SK-N-SH (cell line): ENCODE measurements around the gene TBC1D8. TPM values are rescaled to one million over a fixed set of nuclear protein-coding genes. Genes with fewer than 3 reads are reported as not detected.
A peak's percentile ranks its signal among the peaks of the same experiment; 100 is the strongest.

Experiments
- CTCF ChIA-PET: fragments of 300-600, 350-600 bp; formaldehyde crosslinking; extraction: SDS; loops from one replicate; lab custom pipeline; 2021; lab: Yijun Ruan, JAX
- POLR2A ChIA-PET: fragments of 350-600 bp; sonication (Branson Sonifier 250); formaldehyde crosslinking; extraction: SDS; loops from one replicate; lab custom pipeline; 2020; ENCODE audit warnings: antibody characterized with exemption, inconsistent platforms; lab: Yijun Ruan, JAX
- DNase-seq: peaks from one replicate; pipeline ENCODE4 v3.0.0; 2012
- H2AFZ ChIP-seq: fragments of 200-600 bp; sonication (generic); 2 replicates; pipeline ENCODE4 v1.8.1; 2016; ENCODE audit warnings: antibody characterized with exemption, mild to moderate bottlenecking, low read depth
- H3F3A ChIP-seq: fragments of 200-600 bp; sonication (generic); replicated peaks from 2 replicates; pipeline ENCODE3; 2016; ENCODE audit warnings: antibody characterized with exemption, mild to moderate bottlenecking; ENCODE audit not compliant: insufficient read depth
- H3K27ac ChIP-seq, 2 experiments: fragments of 200-500 bp in 1 of 2; fragments of 200-600 bp in 1 of 2; sonication (Bioruptor generic) in 1 of 2; sonication (generic), shearing (Covaris generic) in 1 of 2; 2 replicates each; pipeline versions ENCODE4 v1.5.1 to v1.6.1; 2014 to 2016; ENCODE audit warnings: low read depth in 2 of 2, inconsistent platforms in 1 of 2, low read length in 1 of 2, mild to moderate bottlenecking in 1 of 2, mixed read lengths in 1 of 2
- H3K27me3 ChIP-seq: fragments of 200-600 bp; sonication (generic), shearing (Covaris generic); 2 replicates; pipeline ENCODE4 v1.6.1; 2016; ENCODE audit warnings: mixed run types; ENCODE audit not compliant: insufficient read depth
- H3K36me3 ChIP-seq, 2 experiments: fragments of 200-500 bp in 1 of 2; fragments of 200-600 bp in 1 of 2; sonication (Bioruptor generic) in 1 of 2; sonication (generic) in 1 of 2; replicated peaks in 1 of 2; 2 replicates each; pipeline versions ENCODE3 to v1.5.1; 2014 to 2016; ENCODE audit warnings: low read length in 1 of 2, mild to moderate bottlenecking in 1 of 2; ENCODE audit not compliant: insufficient read depth in 2 of 2, control insufficient read depth in 1 of 2
- H3K4me1 ChIP-seq, 2 experiments: fragments of 200-500 bp in 1 of 2; fragments of 200-600 bp in 1 of 2; sonication (Bioruptor generic) in 1 of 2; sonication (generic), shearing (Covaris generic) in 1 of 2; 2 replicates each; pipeline versions ENCODE4 v1.5.1 to v1.6.1; 2014 to 2016; ENCODE audit warnings: low read depth in 1 of 2, low read length in 1 of 2, mixed run types in 1 of 2; ENCODE audit not compliant: insufficient read depth in 2 of 2, control insufficient read depth in 1 of 2
- H3K4me2 ChIP-seq: fragments of 200-600 bp; sonication (generic), shearing (Covaris generic); 2 replicates; pipeline ENCODE4 v1.6.1; 2017; ENCODE audit warnings: mixed run types
- H3K4me3 ChIP-seq, 2 experiments: fragments of 200-500 bp in 1 of 2; fragments of 200-600 bp in 1 of 2; sonication (Bioruptor generic) in 1 of 2; sonication (generic), shearing (Covaris generic) in 1 of 2; 2 replicates each; pipeline versions ENCODE4 v1.5.1 to v1.8.1; 2014 to 2016; ENCODE audit warnings: low read depth in 2 of 2, inconsistent platforms in 1 of 2, low read length in 1 of 2, mild to moderate bottlenecking in 1 of 2, mixed read lengths in 1 of 2, moderate library complexity in 1 of 2
- H3K79me2 ChIP-seq: fragments of 200-600 bp; sonication (generic); 2 replicates; pipeline ENCODE4 v1.8.1; 2017; ENCODE audit warnings: mild to moderate bottlenecking; ENCODE audit not compliant: insufficient read depth
- H3K9ac ChIP-seq: fragments of 200-600 bp; sonication (generic); 2 replicates; pipeline ENCODE4 v1.6.1; 2017; ENCODE audit warnings: mixed run types
- H3K9me2 ChIP-seq: fragments of 200-600 bp; sonication (generic); 2 replicates; pipeline ENCODE4 v1.6.1; 2017; ENCODE audit warnings: mixed run types
- H3K9me3 ChIP-seq: fragments of 200-600 bp; sonication (generic); 2 replicates; pipeline ENCODE4 v1.6.1; 2017; ENCODE audit warnings: mixed run types, mild to moderate bottlenecking, moderate library complexity
- H4K20me1 ChIP-seq: fragments of 200-600 bp; sonication (generic); 2 replicates; pipeline ENCODE4 v1.6.1; 2017; ENCODE audit warnings: mild to moderate bottlenecking, mixed run types; ENCODE audit not compliant: insufficient read depth
- ELF1 ChIP-seq: IDR thresholded peaks from 2 replicates; pipeline ENCODE4 v1.4.0; 2012
- EP300 ChIP-seq, 2 experiments: IDR thresholded peaks; 2 replicates each; pipeline versions ENCODE4 v1.4.0 to v1.6.1; 2012; ENCODE audit warnings: borderline replicate concordance in 1 of 2, low read depth in 1 of 2, low read length in 1 of 2
- FOSL2 ChIP-seq: IDR thresholded peaks from 2 replicates; pipeline ENCODE4 v1.4.0; 2012; ENCODE audit warnings: low read depth, mild to moderate bottlenecking, moderate library complexity, borderline replicate concordance
- FOXM1 ChIP-seq: IDR thresholded peaks from 2 replicates; pipeline ENCODE4 v1.4.0; 2012; ENCODE audit warnings: low read depth, mild to moderate bottlenecking
- GABPA ChIP-seq: IDR thresholded peaks from 2 replicates; pipeline ENCODE4 v1.4.0; 2012; ENCODE audit warnings: low read depth, mild to moderate bottlenecking
- GATA2 ChIP-seq: sonication (generic); formaldehyde crosslinking; IDR thresholded peaks from 2 replicates; pipeline ENCODE4 v1.5.0; 2020; ENCODE audit warnings: mild to moderate bottlenecking, missing genetic modification reagents
- JUND ChIP-seq: IDR thresholded peaks from 2 replicates; pipeline ENCODE4 v1.4.0; 2012
- MEF2A ChIP-seq: IDR thresholded peaks from 2 replicates; pipeline ENCODE4 v1.4.0; 2012; ENCODE audit warnings: low read depth, borderline replicate concordance
- MXI1 ChIP-seq: IDR thresholded peaks from 2 replicates; pipeline ENCODE4 v1.6.1; 2012; ENCODE audit warnings: mild to moderate bottlenecking, low read depth, low read length, improper control_type of control experiment
- RAD21 ChIP-seq: IDR thresholded peaks from 2 replicates; pipeline ENCODE4 v1.6.1; 2012; ENCODE audit warnings: mild to moderate bottlenecking, low read length
- RCOR1 ChIP-seq: fragments of 150-350 bp; IDR thresholded peaks from 2 replicates; pipeline ENCODE4 v1.6.1; 2017; ENCODE audit warnings: antibody characterized with exemption, low read length
- RFX5 ChIP-seq: IDR thresholded peaks from 2 replicates; pipeline ENCODE4 v1.6.1; 2012; ENCODE audit warnings: mild to moderate bottlenecking, improper control_type of control experiment, low read length
- RXRA ChIP-seq: IDR thresholded peaks from 2 replicates; pipeline ENCODE4 v1.4.0; 2012; ENCODE audit warnings: low read depth, mild to moderate bottlenecking, borderline replicate concordance
- TAF1 ChIP-seq: IDR thresholded peaks from 2 replicates; pipeline ENCODE4 v1.6.1; 2012; ENCODE audit warnings: low read depth, mild to moderate bottlenecking, low read length, moderate library complexity, borderline replicate concordance
- TCF12 ChIP-seq: IDR thresholded peaks from 2 replicates; pipeline ENCODE4 v1.4.0; 2012
- TEAD4 ChIP-seq: IDR thresholded peaks from 2 replicates; pipeline ENCODE4 v1.4.0; 2012; ENCODE audit warnings: mild to moderate bottlenecking, borderline replicate concordance; ENCODE audit not compliant: insufficient read depth
- YY1 ChIP-seq: IDR thresholded peaks from 2 replicates; pipeline ENCODE4 v1.4.0; 2012; ENCODE audit warnings: low read depth, mild to moderate bottlenecking
- WGBS: methylation state at CpG from one replicate; pipeline ENCODE4 v1.1.6; 2017; ENCODE audit warnings: low lambda C conversion rate; 5-methylcytosine and 5-hydroxymethylcytosine counted together
- polyA plus RNA-seq, 3 experiments: library from polyadenylated mRNA; depleted of rRNA; stranded (reverse); fragments of >200 nt; gene quantifications; 2 replicates each; pipeline ENCODE4 v1.2.3, GENCODE V29; 2012
- TF ChIP-seq, protein P1 (sequence below): IDR thresholded peaks from 2 replicates; pipeline ENCODE4 v1.4.0; 2012; ENCODE audit warnings: low read depth
- TF ChIP-seq, protein P2 (sequence below): IDR thresholded peaks from 2 replicates; pipeline ENCODE4; 2012
- TF ChIP-seq, protein P3 (sequence below): IDR thresholded peaks from 2 replicates; pipeline ENCODE4 v1.4.0; 2012; ENCODE audit warnings: low read depth, borderline replicate concordance
- TF ChIP-seq, protein P4 (sequence below): fragments of 150-350 bp; IDR thresholded peaks from 2 replicates; pipeline ENCODE4 v1.6.1; 2016; ENCODE audit warnings: mild to moderate bottlenecking, low read depth, low read length
- TF ChIP-seq, protein P5 (sequence below): fragments of 150-350 bp; IDR thresholded peaks from 2 replicates; pipeline ENCODE4 v1.6.1; 2017; ENCODE audit warnings: antibody characterized with exemption, low read length, low read depth, borderline replicate concordance
- TF ChIP-seq, protein P6 (sequence below): IDR thresholded peaks from 2 replicates; pipeline ENCODE4 v1.6.1; 2012; ENCODE audit warnings: mild to moderate bottlenecking, low read depth, low read length, moderate library complexity

TBC1D8 gene
- polyA plus RNA-seq, 1 of the 3 experiments (the other 2 are of a cell fraction), result 5.3 TPM

DNA sequence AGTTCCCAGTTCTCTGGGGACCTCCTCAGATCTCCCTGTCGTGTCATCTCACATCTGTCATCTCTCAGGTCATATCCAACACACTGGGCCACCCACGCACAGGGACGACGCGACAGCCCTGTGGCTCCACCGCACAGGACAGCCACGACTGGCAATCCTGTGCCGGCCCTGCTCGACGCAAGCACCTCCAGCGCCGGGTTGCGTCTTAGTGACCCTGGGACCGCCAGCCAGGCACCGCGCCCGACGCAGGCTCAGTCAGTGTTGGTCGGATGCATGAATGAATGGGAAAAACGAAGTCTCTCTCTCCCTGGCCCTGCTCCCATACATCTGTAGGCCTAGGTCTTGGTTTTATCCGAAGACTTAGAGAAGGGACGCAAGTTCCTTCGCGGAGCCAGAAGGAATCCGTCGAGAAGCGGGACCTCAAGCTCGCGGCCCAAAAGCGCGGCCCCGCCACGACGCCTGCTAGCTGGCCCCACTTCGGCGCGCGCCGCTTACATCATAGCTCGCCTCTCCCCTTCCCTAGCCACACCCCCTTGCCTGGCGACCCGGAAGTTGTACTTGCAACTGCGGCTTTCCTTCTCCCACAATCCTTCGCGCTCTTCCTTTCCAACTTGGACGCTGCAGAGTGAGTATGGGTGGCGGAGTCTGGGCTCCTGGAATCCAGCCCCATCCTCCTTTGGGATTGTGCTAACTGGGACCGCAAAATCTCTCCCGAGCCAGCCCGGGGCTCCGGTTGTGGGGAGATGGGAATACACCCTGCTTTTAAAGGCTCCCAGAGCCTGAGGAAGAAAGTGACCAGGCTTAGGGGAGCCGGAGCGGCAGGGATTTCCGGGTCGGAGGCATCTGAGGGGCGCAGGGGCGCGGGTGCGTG is 149.3 kb downstream of the TBC1D8 start, which contains the start of gene RPL31:
RPL31 (plus strand) TSS at position 599 of the 871 bp plus-strand sequence. CDS start 413 bp downstream, outside the sequence.
- Histone ChIP-seq H3K9me2 (no peaks in the 10 kb centered on the region), H3K4me3 (peak within 1 kb of the TSS; percentile 91 to 96), H3K9me3 (no peaks in the 10 kb centered on the region), H3K9ac (peak within 1 kb of the TSS; percentile 98), H3K27ac (peak within 1 kb of the TSS; percentile 81 to 90), H4K20me1 (peaks cover 35% of the 10 kb centered on the region), H3K36me3 (peaks cover 40 to 41% of the 10 kb centered on the region in 2 experiments), H3K27me3 (no peaks in the 10 kb centered on the region), H3K79me2 (peaks cover 35% of the 10 kb centered on the region), H3F3A (peaks cover 41% of the 10 kb centered on the region), H3K4me2 (peak within 1 kb of the TSS; percentile 84), H3K4me1 (peaks cover 11 to 26% of the 10 kb centered on the region in 2 experiments), H2AFZ (peak within 1 kb of the TSS; percentile 98)
- 24% methylated on average over 42 of the region's 59 CpGs for WGBS
- ChIA-PET CTCF (interaction anchor here (0.6 to 10.3 kb wide), 7 partner anchors 11 to 395 kb away, joined by 3 to 57 read pairs (median 3); partner anchors contain the start of gene TBC1D8), POLR2A (interaction anchor here (0.5 to 2.3 kb wide), 11 partner anchors 11 to 1792 kb away, joined by 3 to 16 read pairs (median 3); partner anchors contain the start of genes CNOT11, PDCL3 and TBC1D8)
- peak; percentile 98 for DNase-seq
- TF ChIP-seq RAD21 (no peak), GABPA (peak; percentile 92), FOXM1 (no peak), EP300 (IDR thresholded peaks at IDR 0.05; ENCODE audit: borderline replicate concordance in 1 of 2, low read depth in 1 of 2, low read length in 1 of 2) (0 out of 4 replicates have a peak, but pooled peaks of 1 of the 2 experiments have one; percentile 39), GATA2 (CRISPR knock-in tag) (no peak), TAF1 (peak; percentile 100), FOSL2 (no peak), TCF12 (no peak), JUND (no peak), RXRA (no peak), RCOR1 (no peak), ELF1 (peak; percentile 83), TEAD4 (no peak), MEF2A (no peak), RFX5 (no peak), YY1 (peak; percentile 70; the same call in 1 of the 2 replicates), MXI1 (no peak; the same call in 1 of the 2 replicates)
- TF ChIP-seq, protein P1, sequence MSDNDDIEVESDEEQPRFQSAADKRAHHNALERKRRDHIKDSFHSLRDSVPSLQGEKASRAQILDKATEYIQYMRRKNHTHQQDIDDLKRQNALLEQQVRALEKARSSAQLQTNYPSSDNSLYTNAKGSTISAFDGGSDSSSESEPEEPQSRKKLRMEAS, result peak; percentile 99
- TF ChIP-seq, protein P2, sequence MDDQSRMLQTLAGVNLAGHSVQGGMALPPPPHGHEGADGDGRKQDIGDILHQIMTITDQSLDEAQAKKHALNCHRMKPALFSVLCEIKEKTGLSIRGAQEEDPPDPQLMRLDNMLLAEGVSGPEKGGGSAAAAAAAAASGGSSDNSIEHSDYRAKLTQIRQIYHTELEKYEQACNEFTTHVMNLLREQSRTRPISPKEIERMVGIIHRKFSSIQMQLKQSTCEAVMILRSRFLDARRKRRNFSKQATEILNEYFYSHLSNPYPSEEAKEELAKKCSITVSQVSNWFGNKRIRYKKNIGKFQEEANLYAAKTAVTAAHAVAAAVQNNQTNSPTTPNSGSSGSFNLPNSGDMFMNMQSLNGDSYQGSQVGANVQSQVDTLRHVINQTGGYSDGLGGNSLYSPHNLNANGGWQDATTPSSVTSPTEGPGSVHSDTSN, result peak; percentile 8; the same call in 1 of the 2 replicates
- TF ChIP-seq, protein P3, sequence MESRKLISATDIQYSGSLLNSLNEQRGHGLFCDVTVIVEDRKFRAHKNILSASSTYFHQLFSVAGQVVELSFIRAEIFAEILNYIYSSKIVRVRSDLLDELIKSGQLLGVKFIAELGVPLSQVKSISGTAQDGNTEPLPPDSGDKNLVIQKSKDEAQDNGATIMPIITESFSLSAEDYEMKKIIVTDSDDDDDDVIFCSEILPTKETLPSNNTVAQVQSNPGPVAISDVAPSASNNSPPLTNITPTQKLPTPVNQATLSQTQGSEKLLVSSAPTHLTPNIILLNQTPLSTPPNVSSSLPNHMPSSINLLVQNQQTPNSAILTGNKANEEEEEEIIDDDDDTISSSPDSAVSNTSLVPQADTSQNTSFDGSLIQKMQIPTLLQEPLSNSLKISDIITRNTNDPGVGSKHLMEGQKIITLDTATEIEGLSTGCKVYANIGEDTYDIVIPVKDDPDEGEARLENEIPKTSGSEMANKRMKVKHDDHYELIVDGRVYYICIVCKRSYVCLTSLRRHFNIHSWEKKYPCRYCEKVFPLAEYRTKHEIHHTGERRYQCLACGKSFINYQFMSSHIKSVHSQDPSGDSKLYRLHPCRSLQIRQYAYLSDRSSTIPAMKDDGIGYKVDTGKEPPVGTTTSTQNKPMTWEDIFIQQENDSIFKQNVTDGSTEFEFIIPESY, result 0 out of 2 replicates have a peak, but pooled peaks have one; percentile 33
- TF ChIP-seq, protein P4, sequence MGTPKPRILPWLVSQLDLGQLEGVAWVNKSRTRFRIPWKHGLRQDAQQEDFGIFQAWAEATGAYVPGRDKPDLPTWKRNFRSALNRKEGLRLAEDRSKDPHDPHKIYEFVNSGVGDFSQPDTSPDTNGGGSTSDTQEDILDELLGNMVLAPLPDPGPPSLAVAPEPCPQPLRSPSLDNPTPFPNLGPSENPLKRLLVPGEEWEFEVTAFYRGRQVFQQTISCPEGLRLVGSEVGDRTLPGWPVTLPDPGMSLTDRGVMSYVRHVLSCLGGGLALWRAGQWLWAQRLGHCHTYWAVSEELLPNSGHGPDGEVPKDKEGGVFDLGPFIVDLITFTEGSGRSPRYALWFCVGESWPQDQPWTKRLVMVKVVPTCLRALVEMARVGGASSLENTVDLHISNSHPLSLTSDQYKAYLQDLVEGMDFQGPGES, result no peak
- TF ChIP-seq, protein P5, sequence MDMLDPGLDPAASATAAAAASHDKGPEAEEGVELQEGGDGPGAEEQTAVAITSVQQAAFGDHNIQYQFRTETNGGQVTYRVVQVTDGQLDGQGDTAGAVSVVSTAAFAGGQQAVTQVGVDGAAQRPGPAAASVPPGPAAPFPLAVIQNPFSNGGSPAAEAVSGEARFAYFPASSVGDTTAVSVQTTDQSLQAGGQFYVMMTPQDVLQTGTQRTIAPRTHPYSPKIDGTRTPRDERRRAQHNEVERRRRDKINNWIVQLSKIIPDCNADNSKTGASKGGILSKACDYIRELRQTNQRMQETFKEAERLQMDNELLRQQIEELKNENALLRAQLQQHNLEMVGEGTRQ, result no peak
- TF ChIP-seq, protein P6, sequence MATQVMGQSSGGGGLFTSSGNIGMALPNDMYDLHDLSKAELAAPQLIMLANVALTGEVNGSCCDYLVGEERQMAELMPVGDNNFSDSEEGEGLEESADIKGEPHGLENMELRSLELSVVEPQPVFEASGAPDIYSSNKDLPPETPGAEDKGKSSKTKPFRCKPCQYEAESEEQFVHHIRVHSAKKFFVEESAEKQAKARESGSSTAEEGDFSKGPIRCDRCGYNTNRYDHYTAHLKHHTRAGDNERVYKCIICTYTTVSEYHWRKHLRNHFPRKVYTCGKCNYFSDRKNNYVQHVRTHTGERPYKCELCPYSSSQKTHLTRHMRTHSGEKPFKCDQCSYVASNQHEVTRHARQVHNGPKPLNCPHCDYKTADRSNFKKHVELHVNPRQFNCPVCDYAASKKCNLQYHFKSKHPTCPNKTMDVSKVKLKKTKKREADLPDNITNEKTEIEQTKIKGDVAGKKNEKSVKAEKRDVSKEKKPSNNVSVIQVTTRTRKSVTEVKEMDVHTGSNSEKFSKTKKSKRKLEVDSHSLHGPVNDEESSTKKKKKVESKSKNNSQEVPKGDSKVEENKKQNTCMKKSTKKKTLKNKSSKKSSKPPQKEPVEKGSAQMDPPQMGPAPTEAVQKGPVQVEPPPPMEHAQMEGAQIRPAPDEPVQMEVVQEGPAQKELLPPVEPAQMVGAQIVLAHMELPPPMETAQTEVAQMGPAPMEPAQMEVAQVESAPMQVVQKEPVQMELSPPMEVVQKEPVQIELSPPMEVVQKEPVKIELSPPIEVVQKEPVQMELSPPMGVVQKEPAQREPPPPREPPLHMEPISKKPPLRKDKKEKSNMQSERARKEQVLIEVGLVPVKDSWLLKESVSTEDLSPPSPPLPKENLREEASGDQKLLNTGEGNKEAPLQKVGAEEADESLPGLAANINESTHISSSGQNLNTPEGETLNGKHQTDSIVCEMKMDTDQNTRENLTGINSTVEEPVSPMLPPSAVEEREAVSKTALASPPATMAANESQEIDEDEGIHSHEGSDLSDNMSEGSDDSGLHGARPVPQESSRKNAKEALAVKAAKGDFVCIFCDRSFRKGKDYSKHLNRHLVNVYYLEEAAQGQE, result peak; percentile 81; the same call in 1 of the 2 replicates
